Transverse colon (tissue), 4 donors: ENCODE measurements around the gene NOP16. TPM values are rescaled to one million over a fixed set of nuclear protein-coding genes. Genes with fewer than 3 reads are reported as not detected.

ENCODE experiments used
- DNase-seq: peaks from one replicate; pipeline ENCODE4 v3.0.0-alpha.2; 2019
- H3K27ac ChIP-seq, 4 donors: fragments of 200-600 bp; sonication (generic); 2 replicates each; pipeline ENCODE4 v1.5.1; 2016 to 2018; ENCODE audit warnings: inconsistent platforms in 4 of 4
- H3K27me3 ChIP-seq: fragments of 200-600 bp; sonication (generic); 2 replicates; pipeline ENCODE4 v1.5.1; 2017; ENCODE audit warnings: inconsistent platforms
- H3K36me3 ChIP-seq, 4 donors: fragments of 200-600 bp; sonication (generic); 2 replicates each; pipeline ENCODE4 v1.5.1; 2017 to 2019; ENCODE audit warnings: inconsistent platforms in 4 of 4
- H3K4me1 ChIP-seq, 4 donors: fragments of 200-600 bp; sonication (generic); 2 replicates each; pipeline ENCODE4 v1.5.1; 2017 to 2020; ENCODE audit warnings: inconsistent platforms in 4 of 4
- H3K4me3 ChIP-seq, 4 donors: fragments of 200-600 bp; sonication (generic); 1 replicate in 1 of 4; 2 replicates in 3 of 4; pipeline versions ENCODE4 v1.5.1 to v1.6.1; 2017 to 2019; ENCODE audit warnings: inconsistent platforms in 4 of 4
- H3K9me3 ChIP-seq, 2 donors: fragments of 200-600 bp; sonication (generic); 2 replicates each; pipeline ENCODE4 v1.5.1; 2017 to 2019; ENCODE audit warnings: inconsistent platforms in 2 of 2
- CTCF ChIP-seq, 5 experiments: fragments of 200-600 bp in 3 of 5; fragments of 450-650 bp in 2 of 5; sonication (generic) in 3 of 5; IDR thresholded peaks; 1 replicate in 2 of 5; 2 replicates in 3 of 5; pipeline ENCODE4 v1.5.1; 2016 to 2017; ENCODE audit warnings: antibody characterized with exemption in 5 of 5, inconsistent platforms in 3 of 5, mild to moderate bottlenecking in 2 of 5, moderate library complexity in 1 of 5
- EP300 ChIP-seq: sonication (generic); formaldehyde crosslinking; IDR thresholded peaks from one replicate; pipeline ENCODE4 v1.6.1; 2017; ENCODE audit warnings: antibody characterized with exemption, low read depth
- POLR2A ChIP-seq: fragments of 450-650 bp; IDR thresholded peaks from one replicate; pipeline ENCODE4 v1.6.1; 2016; ENCODE audit warnings: antibody characterized with exemption, mild to moderate bottlenecking, moderate library complexity
- POLR2AphosphoS5 ChIP-seq, 3 donors: sonication (generic); formaldehyde crosslinking; IDR thresholded peaks; one replicate each; pipeline ENCODE4 v1.6.1; 2016; ENCODE audit warnings: antibody characterized with exemption in 3 of 3
- WGBS, 2 donors: methylation state at CpG; one replicate each; pipeline ENCODE4 v1.1.5; 2018; ENCODE audit warnings: low coverage in 1 of 2; 5-methylcytosine and 5-hydroxymethylcytosine counted together
- in situ Hi-C, 4 donors: fragments of 200-750 bp; cut with MboI; loops; one replicate each; pipeline versions ENCODE4 v1.15.0 to v1.15.1; 2017; ENCODE audit warnings: low sequenced_read_pairs in 3 of 4, low pct_ligation_motif_present in 1 of 4, low pct_unique_long_range_greater_than_20kb in 1 of 4
- intact Hi-C: fragments of 100-400 bp; cut with DNase I; formaldehyde crosslinking; loops from one replicate; pipeline ENCODE4 v1.15.1; 2023; ENCODE audit warnings: low total_unique reads
- total RNA-seq, 4 donors: library from RNA; depleted of rRNA; stranded (reverse); fragments of >200 nt; gene quantifications; one replicate each; pipeline ENCODE4 v1.1.0, GENCODE V29; 2016

Gene NOP16
- total RNA-seq, 4 donors from 2014 or later, result 1.8 to 12.7 (median 8.5) TPM

GRCh38 chr5:176396330-176396729 is 7.9 kb upstream of the NOP16 start:
- Histone ChIP-seq H3K27ac (no peak overlapping the region), H3K4me3 (no peak overlapping the region), H3K36me3 (peaks cover 0 to 10% (median 1%) of the 10 kb centered on the region in 4 donors), H3K9me3 (no peaks in the 10 kb centered on the region), H3K27me3 (no peaks in the 10 kb centered on the region), H3K4me1 (peaks cover 4 to 16% (median 9%) of the 10 kb centered on the region in 4 donors)
- intact Hi-C loops, result no loop called here
- no peak for TF ChIP-seq POLR2A
- TF ChIP-seq POLR2AphosphoS5 (IDR thresholded peaks at IDR 0.05), result no peak
- TF ChIP-seq EP300, result no peak
- no peak for TF ChIP-seq CTCF (IDR thresholded peaks at IDR 0.05)
- 73% methylated on average over 6 of the region's 6 CpGs; no CpG with 5 or more reads in 1 of the 2 donors for WGBS, 2 donors
- in situ Hi-C loops, result no loop called here
- DNase-seq, result no peak

DNA sequence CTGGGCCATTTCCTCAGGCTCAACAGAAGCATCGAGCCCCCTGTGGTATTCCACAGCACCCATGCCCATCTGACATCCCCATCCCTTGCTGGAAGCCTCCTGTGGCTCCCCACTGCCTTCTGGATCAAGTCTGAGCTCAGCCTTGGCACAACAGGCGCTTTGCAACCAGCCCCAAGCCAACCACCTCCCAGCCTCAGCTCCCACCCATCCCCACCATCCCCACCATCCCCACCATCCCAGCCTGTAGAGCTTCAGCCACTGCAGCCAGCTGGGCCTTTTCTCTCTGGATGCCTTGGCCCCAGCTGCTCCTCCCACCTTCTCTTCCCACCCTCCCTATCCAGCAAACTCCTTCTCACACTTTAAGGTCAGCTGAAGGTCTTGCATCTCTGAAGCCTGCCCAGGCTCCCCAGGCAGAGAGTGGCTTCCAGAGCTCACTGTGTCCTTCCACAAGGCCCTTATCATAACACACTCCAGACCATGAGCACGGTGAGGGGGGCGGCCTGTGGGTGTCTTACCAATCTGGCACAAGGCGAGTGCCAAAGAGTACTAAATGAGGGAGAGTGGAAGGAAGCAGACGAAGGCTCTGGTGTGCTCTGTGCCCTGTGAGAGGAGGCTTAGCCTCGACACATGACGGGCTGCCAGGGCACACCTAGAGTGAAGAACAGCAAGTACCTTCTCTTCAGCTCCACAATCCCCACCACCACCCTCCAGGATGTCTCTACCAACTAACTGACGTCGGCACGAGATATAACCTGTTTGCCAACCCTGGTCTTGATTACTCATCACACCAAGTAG is 6.7 kb upstream of the NOP16 start:
- Histone ChIP-seq H3K9me3 (no peaks in the 10 kb centered on the region), H3K36me3 (peaks cover 0 to 10% (median 1%) of the 10 kb centered on the region in 4 donors), H3K4me1 (peaks cover 0 to 10% (median under 1%) of the 10 kb centered on the region in 4 donors), H3K27me3 (no peaks in the 10 kb centered on the region), H3K27ac (no peak overlapping the region), H3K4me3 (no peak overlapping the region)
- in situ Hi-C loops, result no loop called here
- intact Hi-C loops, result no loop called here
- WGBS, 2 donors, result 86 to 95% methylated on average over 4 to 11 of the region's 11 CpGs
- no peak for TF ChIP-seq CTCF (IDR thresholded peaks at IDR 0.05)
- TF ChIP-seq POLR2AphosphoS5 (IDR thresholded peaks at IDR 0.05), result no peak
- no peak for TF ChIP-seq POLR2A
- no peak for TF ChIP-seq EP300
- DNase-seq, result no peak

DNA sequence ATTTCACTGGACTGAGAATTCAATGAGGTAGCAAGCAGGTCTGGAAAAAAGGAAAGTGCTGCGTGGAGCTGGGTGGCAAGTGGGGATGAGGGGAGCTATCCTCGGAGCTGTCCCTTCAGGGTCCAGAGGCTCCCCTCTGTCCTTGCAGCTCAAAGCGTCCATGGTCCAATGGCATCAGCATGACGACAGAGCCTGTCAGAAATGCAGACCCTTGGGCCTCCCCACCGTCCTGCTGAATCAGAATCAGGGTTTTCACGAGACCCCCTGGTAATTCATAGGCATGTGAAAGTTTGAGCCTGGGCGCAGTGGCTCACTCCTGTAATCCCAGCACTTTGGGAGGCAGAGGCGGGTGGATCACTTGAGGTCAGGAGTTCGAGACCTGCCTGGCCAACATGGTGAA is 5.7 kb upstream of the NOP16 start:
- WGBS, 2 donors, result 88% methylated on average over 9 of the region's 9 CpGs; no CpG with 5 or more reads in 1 of the 2 donors
- Histone ChIP-seq H3K4me3 (no peak overlapping the region), H3K27ac (no peak overlapping the region), H3K9me3 (no peaks in the 10 kb centered on the region), H3K36me3 (peaks cover 0 to 10% (median 1%) of the 10 kb centered on the region in 4 donors), H3K4me1 (peaks cover 0 to 14% (median 5%) of the 10 kb centered on the region in 4 donors), H3K27me3 (no peaks in the 10 kb centered on the region)
- DNase-seq, result no peak
- intact Hi-C loops (no loop called here), in situ Hi-C loops (no loop called here)
- TF ChIP-seq EP300 (no peak), CTCF (IDR thresholded peaks at IDR 0.05) (no peak), POLR2A (no peak), POLR2AphosphoS5 (IDR thresholded peaks at IDR 0.05) (no peak)

GRCh38 chr5:176392526-176392925 is 4.1 kb upstream of the NOP16 start:
- 89 to 100% methylated on average over 1 to 11 of the region's 11 CpGs for WGBS, 2 donors
- H3K27me3 ChIP-seq, result no peaks in the 10 kb centered on the region
- in situ Hi-C loops (no loop called here), intact Hi-C loops (no loop called here)
- H3K27ac ChIP-seq, result peak overlapping the region in 1 of 4 donors; percentile 23
- peaks cover 0 to 17% (median 10%) of the 10 kb centered on the region in 4 donors for H3K4me1 ChIP-seq
- no peak for DNase-seq
- no peak overlapping the region for H3K4me3 ChIP-seq
- TF ChIP-seq POLR2A (no peak), POLR2AphosphoS5 (IDR thresholded peaks at IDR 0.05) (no peak), CTCF (IDR thresholded peaks at IDR 0.05) (no peak), EP300 (no peak)
- H3K9me3 ChIP-seq, result no peaks in the 10 kb centered on the region
- H3K36me3 ChIP-seq, result peaks cover 0 to 10% (median under 1%) of the 10 kb centered on the region in 4 donors
